OCI-LY7 (cell line): ENCODE measurements around the gene EIF5A2. TPM values are rescaled to one million over a fixed set of nuclear protein-coding genes. Genes with fewer than 3 reads are reported as not detected.
"Not testable (repeated sequence)": the region's sequence is repeated elsewhere in the genome, so short reads cannot be mapped to it uniquely, and the experiment has no call there.

Experiments
- BruUV-seq: library from RNA; stranded (reverse); fragments of 400-500 nt; replicated peaks from 2 replicates; lab custom pipeline; 2021; lab: Mats Ljungman, UMichigan
- CTCF ChIA-PET: fragments of 300-600 bp; sonication (Branson Sonifier 250); formaldehyde crosslinking; loops from one replicate; lab custom pipeline; 2022; ENCODE audit warnings: antibody characterized with exemption; ENCODE audit not compliant: unreplicated experiment; lab: Charles Lee
- POLR2A ChIA-PET: fragments of 300-600 bp; sonication (Branson Sonifier 250); formaldehyde crosslinking; loops from one replicate; lab custom pipeline; 2022; ENCODE audit warnings: antibody characterized with exemption; lab: Charles Lee
- DNase-seq: peaks from one replicate; pipeline ENCODE4 v3.0.0-alpha.2; 2015; ENCODE audit warnings: low spot score
- H2AFZ ChIP-seq: fragments of 200-600 bp; sonication (generic), shearing (Covaris generic); 2 replicates; pipeline ENCODE4 v1.6.1; 2014; ENCODE audit warnings: mild to moderate bottlenecking, antibody characterized with exemption, low read length, moderate library complexity
- H3K27ac ChIP-seq: fragments of 200-600 bp; sonication (generic); 2 replicates; pipeline ENCODE4 v1.5.1; 2014; ENCODE audit warnings: mixed run types, low read depth, mild to moderate bottlenecking, moderate library complexity, low read length, inconsistent platforms; ENCODE audit not compliant: poor library complexity, severe bottlenecking
- H3K36me3 ChIP-seq: fragments of 200-600 bp; sonication (generic); 2 replicates; pipeline ENCODE4 v1.6.1; 2014; ENCODE audit warnings: mild to moderate bottlenecking, antibody characterized with exemption, low read length, moderate library complexity, mixed read lengths; ENCODE audit not compliant: insufficient read depth
- H3K4me1 ChIP-seq: fragments of 200-600 bp; sonication (generic); 2 replicates; pipeline ENCODE4 v1.5.1; 2014; ENCODE audit warnings: mild to moderate bottlenecking, low read length; ENCODE audit not compliant: insufficient read depth, poor library complexity, severe bottlenecking
- H3K4me2 ChIP-seq: fragments of 200-600 bp; sonication (generic); 2 replicates; pipeline ENCODE4 v1.6.1; 2014; ENCODE audit warnings: mild to moderate bottlenecking, low read length
- H3K4me3 ChIP-seq: fragments of 200-600 bp; sonication (generic); 2 replicates; pipeline ENCODE4 v1.5.1; 2014; ENCODE audit warnings: mild to moderate bottlenecking, low read depth, low read length; ENCODE audit not compliant: poor library complexity, severe bottlenecking
- H3K79me2 ChIP-seq: fragments of 200-600 bp; sonication (generic); 2 replicates; pipeline ENCODE4 v1.6.1; 2016; ENCODE audit warnings: low read depth, mild to moderate bottlenecking, low read length, moderate library complexity, mixed read lengths; ENCODE audit not compliant: insufficient read depth
- H3K9me2 ChIP-seq: fragments of 200-600 bp; sonication (generic); 2 replicates; pipeline ENCODE4 v1.6.1; 2016; ENCODE audit warnings: mild to moderate bottlenecking, low read length, mixed read lengths; ENCODE audit not compliant: insufficient read depth
- H3K9me3 ChIP-seq: fragments of 200-600 bp; sonication (generic); 2 replicates; pipeline ENCODE4 v1.6.1; 2014; ENCODE audit warnings: mild to moderate bottlenecking, mixed run types, low read length, mixed read lengths
- H4K20me1 ChIP-seq: fragments of 200-600 bp; sonication (generic); 2 replicates; pipeline ENCODE4 v1.6.1; 2014; ENCODE audit warnings: mild to moderate bottlenecking, antibody characterized with exemption, low read length, moderate library complexity, mixed read lengths; ENCODE audit not compliant: insufficient read depth
- EZH2phosphoT487 ChIP-seq: fragments of 200-600 bp; sonication (generic); IDR thresholded peaks from 2 replicates; pipeline ENCODE4 v1.6.1; 2018; ENCODE audit warnings: low read depth, borderline replicate concordance, mild to moderate bottlenecking, mixed run types, antibody characterized with exemption, low read length, moderate library complexity, mixed read lengths
- intact Hi-C: fragments of 100-400 bp; cut with micrococcal nuclease; formaldehyde crosslinking; loops from one replicate; pipeline ENCODE4 v1.10.0; 2022; ENCODE audit not compliant: unreplicated experiment
- total RNA-seq, 2 experiments: library from RNA; depleted of rRNA in 1 of 2; stranded (reverse); fragments of >200 nt in 1 of 2; shearing (Covaris generic) in 1 of 2; gene quantifications; 2 replicates each; pipeline ENCODE4 v1.2.3, GENCODE V29; 2014 to 2022
- TF ChIP-seq, protein P1 (sequence below): fragments of 200-600 bp; sonication (generic); conservative IDR thresholded peaks from 2 replicates; pipeline ENCODE4 v1.5.1; 2014; ENCODE audit warnings: mild to moderate bottlenecking, antibody characterized with exemption, low read length, moderate library complexity, mixed read lengths

EIF5A2 gene
- total RNA-seq, 2 experiments from 2014 or later = 3.1 to 21.9 TPM

- H3K4me3 ChIP-seq, H4K20me1 ChIP-seq, intact Hi-C loops, H3K4me1 ChIP-seq, DNase-seq, H3K79me2 ChIP-seq, H2AFZ ChIP-seq, H3K36me3 ChIP-seq, H3K27ac ChIP-seq, H3K9me3 ChIP-seq, H3K4me2 ChIP-seq, CTCF ChIA-PET, H3K9me2 ChIP-seq, BruUV-seq: not testable (repeated sequence)
- POLR2A ChIA-PET = interaction anchor here (0.7 kb wide), 1 partner anchor 112 kb away, joined by 3 read pairs; no protein-coding TSS in a partner anchor
Observed at GRCh38 chr3:170878688-170879087, 29.7 kb downstream of the EIF5A2 start.

- H3K4me1 ChIP-seq, DNase-seq, H3K27ac ChIP-seq, H4K20me1 ChIP-seq, H3K9me2 ChIP-seq, BruUV-seq, H3K36me3 ChIP-seq, CTCF ChIA-PET, H3K79me2 ChIP-seq, H3K9me3 ChIP-seq, H2AFZ ChIP-seq, H3K4me2 ChIP-seq, H3K4me3 ChIP-seq, intact Hi-C loops: not testable (repeated sequence)
- POLR2A ChIA-PET = interaction anchor here (0.6 to 1.7 kb wide), 4 partner anchors 9 to 556 kb away, joined by 3 to 5 read pairs (median 4); no protein-coding TSS in a partner anchor
Observed at GRCh38 chr3:170877311-170877710, 31.1 kb downstream of the EIF5A2 start.

- H2AFZ ChIP-seq = no peak overlapping the region
- H3K79me2 ChIP-seq = no peaks in the 10 kb centered on the region
- no peaks in the 10 kb centered on the region for H3K9me2 ChIP-seq
- no peak overlapping the region for H3K27ac ChIP-seq
- no peak overlapping the region for H3K4me3 ChIP-seq
- TF ChIP-seq EZH2phosphoT487 = no peak
- TF ChIP-seq, protein P1, sequence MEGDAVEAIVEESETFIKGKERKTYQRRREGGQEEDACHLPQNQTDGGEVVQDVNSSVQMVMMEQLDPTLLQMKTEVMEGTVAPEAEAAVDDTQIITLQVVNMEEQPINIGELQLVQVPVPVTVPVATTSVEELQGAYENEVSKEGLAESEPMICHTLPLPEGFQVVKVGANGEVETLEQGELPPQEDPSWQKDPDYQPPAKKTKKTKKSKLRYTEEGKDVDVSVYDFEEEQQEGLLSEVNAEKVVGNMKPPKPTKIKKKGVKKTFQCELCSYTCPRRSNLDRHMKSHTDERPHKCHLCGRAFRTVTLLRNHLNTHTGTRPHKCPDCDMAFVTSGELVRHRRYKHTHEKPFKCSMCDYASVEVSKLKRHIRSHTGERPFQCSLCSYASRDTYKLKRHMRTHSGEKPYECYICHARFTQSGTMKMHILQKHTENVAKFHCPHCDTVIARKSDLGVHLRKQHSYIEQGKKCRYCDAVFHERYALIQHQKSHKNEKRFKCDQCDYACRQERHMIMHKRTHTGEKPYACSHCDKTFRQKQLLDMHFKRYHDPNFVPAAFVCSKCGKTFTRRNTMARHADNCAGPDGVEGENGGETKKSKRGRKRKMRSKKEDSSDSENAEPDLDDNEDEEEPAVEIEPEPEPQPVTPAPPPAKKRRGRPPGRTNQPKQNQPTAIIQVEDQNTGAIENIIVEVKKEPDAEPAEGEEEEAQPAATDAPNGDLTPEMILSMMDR = no peak
- H3K4me1 ChIP-seq = no peaks in the 10 kb centered on the region
- ChIA-PET CTCF (no interaction called here), POLR2A (interaction anchor here (0.6 to 1.2 kb wide), 4 partner anchors 8 to 1716 kb away, joined by 3 to 6 read pairs (median 4); no protein-coding TSS in a partner anchor)
- BruUV-seq = no TSS peak
- no peak for DNase-seq
- H3K36me3 ChIP-seq = no peaks in the 10 kb centered on the region
- no peaks in the 10 kb centered on the region for H3K9me3 ChIP-seq
- H4K20me1 ChIP-seq = no peaks in the 10 kb centered on the region
- intact Hi-C loops = no loop called here
- H3K4me2 ChIP-seq = no peak overlapping the region
Observed at GRCh38 chr3:170876537-170876936, 31.9 kb downstream of the EIF5A2 start.
